MCF 10A (cell line): ENCODE data around the gene CHKB. TPM values are rescaled to one million over a fixed set of nuclear protein-coding genes. Genes with fewer than 3 reads are reported as not detected.

Experiments
- Bru-seq: library from RNA; stranded (reverse); fragments of 400-500 nt; gene quantifications from one replicate; lab custom pipeline; 2021; lab: Mats Ljungman, UMichigan
- BruChase-seq, 2 experiments: library from RNA; stranded (reverse); fragments of 400-500 nt; gene quantifications; one replicate each; lab custom pipeline; 2021; lab: Mats Ljungman, UMichigan
- BruUV-seq: library from RNA; stranded (reverse); fragments of 400-500 nt; replicated peaks from 2 replicates; lab custom pipeline; 2021; lab: Mats Ljungman, UMichigan
- CTCF ChIA-PET: fragments of 300-600 bp; sonication (Branson Sonifier 250); formaldehyde crosslinking; extraction: SDS; loops from one replicate; lab custom pipeline; 2021; ENCODE audit warnings: antibody characterized with exemption, inconsistent platforms; lab: Yijun Ruan, JAX
- POLR2A ChIA-PET: fragments of 300-600, 350-650 bp; sonication (Branson Sonifier 250); formaldehyde crosslinking; extraction: SDS; loops from one replicate; lab custom pipeline; 2020; ENCODE audit warnings: antibody characterized with exemption, inconsistent platforms; lab: Yijun Ruan, JAX
- DNase-seq: peaks from one replicate; pipeline ENCODE4 v3.0.0-alpha.2; 2018; ENCODE audit not compliant: unreplicated experiment
- H3K27ac Mint-ChIP-seq: one replicate; pipeline ENCODE4 v1.8.0; 2022; ENCODE audit warnings: mild to moderate bottlenecking, low read depth, mixed read lengths; ENCODE audit not compliant: unreplicated experiment
- H3K27me3 Mint-ChIP-seq: one replicate; pipeline ENCODE4 v1.8.0; 2022; ENCODE audit warnings: mixed read lengths; ENCODE audit not compliant: insufficient read depth, unreplicated experiment
- H3K36me3 Mint-ChIP-seq: one replicate; pipeline ENCODE4 v1.8.0; 2022; ENCODE audit warnings: mild to moderate bottlenecking, moderate library complexity, mixed read lengths; ENCODE audit not compliant: insufficient read depth, unreplicated experiment
- H3K4me1 Mint-ChIP-seq: one replicate; pipeline ENCODE4 v1.8.0; 2022; ENCODE audit warnings: mixed read lengths; ENCODE audit not compliant: insufficient read depth, unreplicated experiment
- H3K4me3 Mint-ChIP-seq: one replicate; pipeline ENCODE4 v1.8.0; 2022; ENCODE audit warnings: mild to moderate bottlenecking, moderate library complexity, mixed read lengths; ENCODE audit not compliant: unreplicated experiment
- H3K9me3 Mint-ChIP-seq: one replicate; pipeline ENCODE4 v1.8.0; 2022; ENCODE audit warnings: mixed read lengths; ENCODE audit not compliant: unreplicated experiment
- intact Hi-C: fragments of 100-400 bp; cut with micrococcal nuclease; formaldehyde crosslinking; loops from 2 replicates; pipeline ENCODE4 v1.14.1; 2022
- long read RNA-seq: library from polyadenylated mRNA; stranded (forward); transcript quantifications from one replicate; pipeline ENCODE4 v2.0.0, GENCODE V29; 2022
- total RNA-seq: library from RNA; stranded (reverse); gene quantifications from 2 replicates; pipeline ENCODE4 v1.2.3, GENCODE V29; 2022
- TF ChIP-seq, protein P1 (sequence below): fragments of 200-600 bp; IDR thresholded peaks from one replicate; pipeline ENCODE4 v1.8.0; 2022; ENCODE audit warnings: antibody characterized with exemption, mild to moderate bottlenecking; ENCODE audit not compliant: unreplicated experiment

CHKB gene, protein sequence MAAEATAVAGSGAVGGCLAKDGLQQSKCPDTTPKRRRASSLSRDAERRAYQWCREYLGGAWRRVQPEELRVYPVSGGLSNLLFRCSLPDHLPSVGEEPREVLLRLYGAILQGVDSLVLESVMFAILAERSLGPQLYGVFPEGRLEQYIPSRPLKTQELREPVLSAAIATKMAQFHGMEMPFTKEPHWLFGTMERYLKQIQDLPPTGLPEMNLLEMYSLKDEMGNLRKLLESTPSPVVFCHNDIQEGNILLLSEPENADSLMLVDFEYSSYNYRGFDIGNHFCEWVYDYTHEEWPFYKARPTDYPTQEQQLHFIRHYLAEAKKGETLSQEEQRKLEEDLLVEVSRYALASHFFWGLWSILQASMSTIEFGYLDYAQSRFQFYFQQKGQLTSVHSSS
- 51.4 and 60.6 TPM in 2 replicates for total RNA-seq
- percentile 72 among the genes with signal in this experiment for Bru-seq, nascent RNA
- percentile 92 among the genes with signal in this experiment for BruChase-seq, experiment 1, labeled RNA remaining after a 6-hour chase
- BruChase-seq, experiment 2, labeled RNA remaining after a 2-hour chase: percentile 89 among the genes with signal in this experiment
- long read RNA-seq, transcript CHKB-201 (11 exons, 1,638 nt): major isoform, 18 of 42 reads
- long read RNA-seq, transcript CHKB-212 (9 exons, 2,069 nt): minor isoform, 8 of 42 reads
- long read RNA-seq, transcript CHKB-208 (8 exons, 2,114 nt): minor isoform, 10 of 42 reads
- long read RNA-seq, partial matches to known transcripts: 5 of 42 reads
- long read RNA-seq, other reads (novel, unspliced or antisense): 1 of 42 reads

DNA sequence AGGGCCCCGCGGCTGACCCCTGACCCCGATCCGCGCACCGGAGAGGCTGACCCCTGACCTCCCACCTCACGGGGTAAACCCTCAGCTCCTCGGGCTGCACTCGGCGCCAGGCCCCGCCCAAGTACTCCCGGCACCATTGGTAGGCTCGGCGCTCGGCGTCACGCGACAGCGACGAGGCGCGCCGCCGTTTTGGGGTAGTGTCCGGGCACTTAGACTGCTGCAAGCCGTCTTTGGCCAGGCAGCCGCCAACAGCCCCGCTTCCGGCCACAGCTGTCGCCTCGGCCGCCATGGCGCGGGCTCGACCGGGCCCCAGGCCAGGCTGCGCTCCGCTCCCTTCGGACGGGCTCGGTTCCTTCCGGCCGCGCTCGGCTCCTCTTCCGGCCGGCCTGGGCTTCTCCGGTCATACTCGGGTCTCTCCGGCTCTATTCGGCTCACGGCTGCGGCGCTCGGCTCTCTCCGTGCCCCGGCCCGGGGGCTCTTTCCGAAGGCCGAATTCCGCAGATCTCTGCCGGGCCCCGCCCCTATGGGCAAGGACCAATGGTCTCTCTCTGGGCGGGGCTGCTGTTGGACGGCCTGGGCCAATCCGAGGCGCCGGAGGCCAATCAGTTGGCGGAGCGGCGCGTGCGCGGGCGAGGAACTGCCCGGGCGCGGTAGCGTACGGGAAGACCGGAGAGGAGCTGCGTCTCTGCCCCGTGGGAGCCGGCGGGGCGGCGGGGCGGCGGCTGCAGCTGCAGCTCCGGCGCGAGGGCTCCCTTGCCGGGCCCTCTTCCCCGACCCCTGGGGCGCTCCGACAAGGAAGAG, at the start of gene CHKB:
Gene CHKB (minus strand): TSS at position 357 of the 801 bp plus-strand sequence. CDS start 68 bp downstream, at position 289.
- H3K4me3 Mint-ChIP-seq: peak within 1 kb of the TSS; percentile 94
- H3K9me3 Mint-ChIP-seq: no peaks in the 10 kb centered on the region
- peak within 1 kb of the TSS; percentile 93 for H3K27ac Mint-ChIP-seq
- peak; percentile 98 for DNase-seq
- CTCF ChIA-PET: interaction anchor here (1.0 to 1.8 kb wide), 2 partner anchors 13 to 85 kb away, joined by 3 to 5 read pairs; no protein-coding TSS in a partner anchor
- H3K27me3 Mint-ChIP-seq: no peaks in the 10 kb centered on the region
- POLR2A ChIA-PET: interaction anchor here (0.6 to 4.8 kb wide), 18 partner anchors 10 to 322 kb away, joined by 3 to 51 read pairs (median 3); partner anchors contain the start of genes ARSA, LMF2, NCAPH2 and SCO2
- TF ChIP-seq, protein P1, sequence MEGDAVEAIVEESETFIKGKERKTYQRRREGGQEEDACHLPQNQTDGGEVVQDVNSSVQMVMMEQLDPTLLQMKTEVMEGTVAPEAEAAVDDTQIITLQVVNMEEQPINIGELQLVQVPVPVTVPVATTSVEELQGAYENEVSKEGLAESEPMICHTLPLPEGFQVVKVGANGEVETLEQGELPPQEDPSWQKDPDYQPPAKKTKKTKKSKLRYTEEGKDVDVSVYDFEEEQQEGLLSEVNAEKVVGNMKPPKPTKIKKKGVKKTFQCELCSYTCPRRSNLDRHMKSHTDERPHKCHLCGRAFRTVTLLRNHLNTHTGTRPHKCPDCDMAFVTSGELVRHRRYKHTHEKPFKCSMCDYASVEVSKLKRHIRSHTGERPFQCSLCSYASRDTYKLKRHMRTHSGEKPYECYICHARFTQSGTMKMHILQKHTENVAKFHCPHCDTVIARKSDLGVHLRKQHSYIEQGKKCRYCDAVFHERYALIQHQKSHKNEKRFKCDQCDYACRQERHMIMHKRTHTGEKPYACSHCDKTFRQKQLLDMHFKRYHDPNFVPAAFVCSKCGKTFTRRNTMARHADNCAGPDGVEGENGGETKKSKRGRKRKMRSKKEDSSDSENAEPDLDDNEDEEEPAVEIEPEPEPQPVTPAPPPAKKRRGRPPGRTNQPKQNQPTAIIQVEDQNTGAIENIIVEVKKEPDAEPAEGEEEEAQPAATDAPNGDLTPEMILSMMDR: no peak
- no TSS peak for BruUV-seq
- H3K36me3 Mint-ChIP-seq: peaks cover 9% of the 10 kb centered on the region
- no peaks in the 10 kb centered on the region for H3K4me1 Mint-ChIP-seq
- intact Hi-C loops: loop anchor here (2.0 to 5.0 kb wide), 3 partner anchors 38 to 108 kb away; partner anchors contain the start of gene SCO2

DNA sequence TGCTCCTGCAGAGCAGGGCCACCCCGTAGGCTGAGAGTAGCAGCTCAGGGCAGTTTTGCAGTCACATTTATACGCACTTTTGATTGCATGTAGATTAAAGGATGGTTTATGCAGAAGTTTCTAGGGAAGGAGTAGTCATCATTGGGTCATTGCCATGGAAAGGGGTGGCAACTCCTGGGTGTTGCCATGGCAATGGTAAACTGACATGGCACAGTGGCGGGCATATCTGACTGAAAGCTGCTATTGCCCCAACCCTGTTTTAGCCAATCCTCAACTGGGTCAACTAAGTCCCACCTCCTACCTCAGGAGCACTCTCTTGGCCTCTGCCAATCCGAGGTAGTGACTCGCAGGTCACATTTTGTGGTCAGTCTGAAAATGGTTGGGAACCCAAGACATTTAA, 47.7 kb upstream of the CHKB start:
- ChIA-PET POLR2A (no interaction called here), CTCF (no interaction called here)
- no peaks in the 10 kb centered on the region for H3K27me3 Mint-ChIP-seq
- no peak overlapping the region for H3K4me3 Mint-ChIP-seq
- peaks cover 13% of the 10 kb centered on the region for H3K4me1 Mint-ChIP-seq
- TF ChIP-seq, protein P1: no peak
- peak; percentile 32 for DNase-seq
- BruUV-seq: no TSS peak
- intact Hi-C loops: no loop called here
- H3K9me3 Mint-ChIP-seq: no peaks in the 10 kb centered on the region
- H3K27ac Mint-ChIP-seq: no peak overlapping the region
- H3K36me3 Mint-ChIP-seq: no peaks in the 10 kb centered on the region

DNA sequence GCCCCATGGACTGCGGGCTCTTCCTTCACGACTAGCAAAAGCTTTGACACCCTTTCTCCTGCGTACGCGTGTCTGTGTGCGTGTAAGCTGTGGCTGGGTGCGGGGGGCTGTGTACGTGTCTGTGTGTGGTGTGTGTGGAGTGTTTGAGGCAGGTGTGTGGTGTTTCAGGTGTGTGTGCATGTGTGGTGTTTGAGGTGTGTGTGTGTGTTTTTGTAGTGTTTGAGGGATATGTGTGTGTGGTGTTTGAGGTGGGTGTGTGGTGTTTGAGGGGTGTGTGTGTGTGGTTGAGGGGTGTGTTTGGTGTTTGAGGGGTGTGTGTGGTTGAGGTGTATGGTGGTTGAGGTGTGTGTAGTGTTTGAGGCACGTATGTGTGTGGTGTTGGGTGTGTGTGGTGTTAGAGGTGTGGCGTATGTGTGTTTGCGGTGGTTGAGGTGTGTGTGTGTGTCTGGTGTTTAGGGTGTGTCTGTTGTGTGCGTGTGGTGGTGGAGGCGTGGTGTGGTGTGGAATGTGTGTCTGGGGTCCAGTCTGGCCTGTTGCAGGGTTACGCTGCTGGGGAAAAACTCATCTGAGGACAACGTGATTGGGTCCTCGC, 46.0 kb upstream of the CHKB start:
- POLR2A ChIA-PET: interaction anchor here (0.5 to 1.4 kb wide), 10 partner anchors 10 to 103 kb away, joined by 3 to 6 read pairs (median 4); partner anchors contain the start of genes SCO2 and TYMP
- TF ChIP-seq, protein P1: no peak
- no peak for DNase-seq
- CTCF ChIA-PET: interaction anchor here (0.7 to 5.8 kb wide), 2 partner anchors 13 to 64 kb away, joined by 3 to 46 read pairs; no protein-coding TSS in a partner anchor
- Mint-ChIP-seq H3K4me3 (peak overlapping the region; percentile 80), H3K9me3 (no peaks in the 10 kb centered on the region), H3K27me3 (no peaks in the 10 kb centered on the region), H3K36me3 (peaks cover 6% of the 10 kb centered on the region), H3K27ac (peak overlapping the region; percentile 40), H3K4me1 (peaks cover 13% of the 10 kb centered on the region)
- intact Hi-C loops: loop anchor here (1.0 kb wide), 1 partner anchor 63 kb away; no protein-coding TSS in a partner anchor
- no TSS peak for BruUV-seq
